Measurements from ENCODE around the gene BCL7C. TPM values are rescaled to one million over a fixed set of nuclear protein-coding genes. Genes with fewer than 3 reads are reported as not detected.
"Not testable (repeated sequence)": the region's sequence is repeated elsewhere in the genome, so short reads cannot be mapped to it uniquely, and the experiment has no call there.

The BCL7C gene
- total RNA-seq (ENCODE audit: low replicate concordance) = 26.3 and 35.0 TPM in 2 replicates
- long read RNA-seq, partial matches to known transcripts = 1 of 6 reads
- long read RNA-seq, other reads (novel, unspliced or antisense) = 5 of 6 reads

DNA sequence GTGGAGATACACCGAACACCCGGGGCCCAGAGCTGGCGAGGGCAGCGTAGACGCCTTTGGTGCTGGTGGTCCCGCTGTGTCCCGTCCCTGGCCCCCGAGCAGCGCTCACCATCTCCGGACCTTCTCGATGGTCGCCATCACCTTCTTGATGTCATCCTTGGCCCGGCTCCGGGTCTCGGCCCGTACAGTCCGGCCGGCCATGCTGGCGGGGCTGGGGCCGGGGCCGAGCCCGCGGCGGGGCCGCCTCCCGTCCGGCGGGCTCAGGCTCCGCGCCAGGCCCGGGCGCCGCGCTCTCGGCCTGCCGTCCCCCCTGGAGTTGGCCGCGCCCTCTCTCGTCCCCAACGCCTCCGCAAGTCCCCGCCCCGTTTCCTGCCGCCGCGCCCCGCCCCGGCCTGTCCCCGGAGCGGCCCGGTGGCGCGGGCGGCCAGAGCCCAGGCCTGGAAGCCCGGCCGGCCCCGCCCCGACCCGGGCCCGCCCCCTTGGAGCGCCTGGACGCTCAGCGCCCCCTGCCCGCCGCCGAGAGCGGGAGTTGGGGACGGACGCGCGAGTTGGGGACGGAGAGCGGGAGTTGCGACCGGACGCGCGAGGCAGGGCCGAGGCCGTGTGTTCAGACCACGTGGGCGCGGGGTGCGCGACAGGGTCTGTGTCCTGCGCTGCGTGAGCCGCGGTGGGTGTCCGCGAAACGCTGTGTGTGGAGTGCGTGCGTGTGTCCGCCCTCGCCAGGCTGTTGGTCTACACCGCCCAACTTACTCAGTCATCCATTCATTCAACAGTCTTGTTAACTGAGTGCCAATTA is at the start of gene BCL7C:
BCL7C (minus strand) TSS at position 334 of the 796 bp plus-strand sequence; CDS start at position 201, 133 bp downstream.
- peak within 1 kb of the TSS; percentile 95 for H3K27ac Mint-ChIP-seq
- H3K9me3 Mint-ChIP-seq = no peaks in the 10 kb centered on the region
- H3K36me3 Mint-ChIP-seq = peaks cover 9% of the 10 kb centered on the region
- peak; percentile 93 for DNase-seq (ENCODE audit: extremely low spot score, unreplicated experiment)
- peak within 1 kb of the TSS; percentile 94 for H3K4me3 Mint-ChIP-seq
- TF ChIP-seq, protein P1, sequence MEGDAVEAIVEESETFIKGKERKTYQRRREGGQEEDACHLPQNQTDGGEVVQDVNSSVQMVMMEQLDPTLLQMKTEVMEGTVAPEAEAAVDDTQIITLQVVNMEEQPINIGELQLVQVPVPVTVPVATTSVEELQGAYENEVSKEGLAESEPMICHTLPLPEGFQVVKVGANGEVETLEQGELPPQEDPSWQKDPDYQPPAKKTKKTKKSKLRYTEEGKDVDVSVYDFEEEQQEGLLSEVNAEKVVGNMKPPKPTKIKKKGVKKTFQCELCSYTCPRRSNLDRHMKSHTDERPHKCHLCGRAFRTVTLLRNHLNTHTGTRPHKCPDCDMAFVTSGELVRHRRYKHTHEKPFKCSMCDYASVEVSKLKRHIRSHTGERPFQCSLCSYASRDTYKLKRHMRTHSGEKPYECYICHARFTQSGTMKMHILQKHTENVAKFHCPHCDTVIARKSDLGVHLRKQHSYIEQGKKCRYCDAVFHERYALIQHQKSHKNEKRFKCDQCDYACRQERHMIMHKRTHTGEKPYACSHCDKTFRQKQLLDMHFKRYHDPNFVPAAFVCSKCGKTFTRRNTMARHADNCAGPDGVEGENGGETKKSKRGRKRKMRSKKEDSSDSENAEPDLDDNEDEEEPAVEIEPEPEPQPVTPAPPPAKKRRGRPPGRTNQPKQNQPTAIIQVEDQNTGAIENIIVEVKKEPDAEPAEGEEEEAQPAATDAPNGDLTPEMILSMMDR (conservative IDR thresholded peaks at IDR 0.05) = peak; percentile 54
- peaks cover 29% of the 10 kb centered on the region for H3K4me1 Mint-ChIP-seq (ENCODE audit: unreplicated experiment)
- no peaks in the 10 kb centered on the region for H3K27me3 Mint-ChIP-seq

DNA sequence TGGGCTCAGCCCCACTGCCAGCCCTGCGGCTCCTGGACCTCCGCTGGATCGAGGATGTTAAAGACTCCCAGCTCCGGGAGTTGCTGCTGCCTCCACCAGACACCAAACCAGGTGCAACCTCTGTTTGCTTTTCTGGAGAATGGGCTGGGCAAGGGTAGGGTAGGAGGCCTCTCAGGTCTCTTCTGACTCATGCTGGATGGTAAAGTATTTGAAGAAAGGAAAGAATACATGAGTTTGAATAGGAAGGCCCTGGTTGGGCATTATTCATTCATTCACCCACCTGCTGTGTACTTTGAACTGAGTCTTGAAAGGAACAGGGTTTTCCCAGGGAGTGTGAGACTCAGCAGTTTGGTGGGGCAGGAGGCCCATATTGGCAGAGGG is 48.5 kb upstream of the BCL7C start:
- H3K36me3 Mint-ChIP-seq = peaks cover 13% of the 10 kb centered on the region
- no peak for DNase-seq (ENCODE audit: extremely low spot score, unreplicated experiment)
- H3K4me1 Mint-ChIP-seq (ENCODE audit: unreplicated experiment) = peaks cover 4% of the 10 kb centered on the region
- TF ChIP-seq, protein P1 (conservative IDR thresholded peaks at IDR 0.05) = no peak
- H3K9me3 Mint-ChIP-seq = no peaks in the 10 kb centered on the region
- no peak overlapping the region for H3K27ac Mint-ChIP-seq
- no peaks in the 10 kb centered on the region for H3K27me3 Mint-ChIP-seq
- no peak overlapping the region for H3K4me3 Mint-ChIP-seq

DNA sequence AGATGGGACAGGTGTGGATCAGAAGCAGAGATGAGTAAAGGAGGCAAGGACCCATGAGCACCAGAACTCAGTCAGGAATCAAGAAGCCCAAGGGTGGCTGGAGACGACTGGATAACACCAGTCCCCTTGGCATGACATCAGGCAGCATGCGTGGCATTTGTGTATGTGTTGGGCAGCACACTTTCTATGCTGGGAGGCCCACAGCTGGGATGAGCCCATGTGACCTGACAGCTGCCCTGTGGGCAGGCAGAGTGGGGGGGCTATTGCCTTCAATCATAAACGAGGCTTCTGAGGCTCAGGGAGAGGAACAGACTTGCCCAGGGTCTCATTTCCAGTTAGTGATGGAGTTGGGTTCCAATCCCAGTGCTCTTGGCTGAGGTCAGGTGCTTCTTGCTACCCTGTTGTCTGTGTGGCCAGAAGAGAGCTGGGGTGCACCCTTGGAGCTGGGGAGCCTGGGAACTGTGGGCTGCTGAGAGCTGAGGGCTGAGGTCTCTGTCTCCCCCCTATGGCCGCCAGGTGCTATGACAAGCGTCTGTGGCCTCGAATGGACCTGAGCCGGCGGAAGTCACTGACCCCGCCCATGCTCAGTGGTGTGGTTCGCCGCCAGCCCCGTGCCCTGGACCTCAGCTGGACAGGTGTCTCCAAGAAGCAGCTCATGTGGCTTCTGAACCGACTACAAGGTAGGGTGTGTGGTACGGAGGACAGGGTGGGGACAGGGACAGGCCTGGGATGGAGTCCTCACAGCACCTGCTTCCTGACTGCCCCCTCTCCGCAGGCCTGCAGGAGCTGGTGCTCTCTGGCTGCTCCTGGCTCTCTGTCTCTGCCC is 47.9 kb upstream of the BCL7C start:
- Mint-ChIP-seq H3K4me3 (no peak overlapping the region), H3K4me1 (ENCODE audit: unreplicated experiment) (peaks cover 4% of the 10 kb centered on the region), H3K36me3 (peaks cover 13% of the 10 kb centered on the region), H3K27me3 (no peaks in the 10 kb centered on the region), H3K27ac (no peak overlapping the region), H3K9me3 (no peaks in the 10 kb centered on the region)
- DNase-seq (ENCODE audit: extremely low spot score, unreplicated experiment) = no peak
- TF ChIP-seq, protein P1 (conservative IDR thresholded peaks at IDR 0.05) = peak; percentile 87

GRCh38 chr16:30939571-30939970 is 45.7 kb upstream of the BCL7C start:
- H3K36me3 Mint-ChIP-seq = peaks cover 16% of the 10 kb centered on the region
- H3K27me3 Mint-ChIP-seq; H3K4me1 Mint-ChIP-seq (ENCODE audit: unreplicated experiment); H3K9me3 Mint-ChIP-seq; DNase-seq (ENCODE audit: extremely low spot score, unreplicated experiment); H3K4me3 Mint-ChIP-seq; H3K27ac Mint-ChIP-seq: not testable (repeated sequence)

GRCh38 chr16:30937692-30938091 is 43.8 kb upstream of the BCL7C start:
- H3K36me3 Mint-ChIP-seq = peaks cover 7% of the 10 kb centered on the region
- H3K4me1 Mint-ChIP-seq (ENCODE audit: unreplicated experiment) = peaks cover 4% of the 10 kb centered on the region
- H3K27ac Mint-ChIP-seq = peak overlapping the region; percentile 32
- no peak overlapping the region for H3K4me3 Mint-ChIP-seq
- no peaks in the 10 kb centered on the region for H3K9me3 Mint-ChIP-seq
- DNase-seq (ENCODE audit: extremely low spot score, unreplicated experiment) = no peak
- TF ChIP-seq, protein P1 (conservative IDR thresholded peaks at IDR 0.05) = no peak
- no peaks in the 10 kb centered on the region for H3K27me3 Mint-ChIP-seq
